Transverse colon (tissue), 4 donors: Measurements from ENCODE around the gene C9orf78. TPM values are rescaled to one million over a fixed set of nuclear protein-coding genes. Genes with fewer than 3 reads are reported as not detected.

ENCODE experiments used
- DNase-seq: peaks from one replicate; pipeline ENCODE4 v3.0.0-alpha.2; 2019
- H3K27ac ChIP-seq, 4 donors: fragments of 200-600 bp; sonication (generic); 2 replicates each; pipeline ENCODE4 v1.5.1; 2016 to 2018; ENCODE audit warnings: inconsistent platforms in 4 of 4
- H3K27me3 ChIP-seq: fragments of 200-600 bp; sonication (generic); 2 replicates; pipeline ENCODE4 v1.5.1; 2017; ENCODE audit warnings: inconsistent platforms
- H3K36me3 ChIP-seq, 4 donors: fragments of 200-600 bp; sonication (generic); 2 replicates each; pipeline ENCODE4 v1.5.1; 2017 to 2019; ENCODE audit warnings: inconsistent platforms in 4 of 4
- H3K4me1 ChIP-seq, 4 donors: fragments of 200-600 bp; sonication (generic); 2 replicates each; pipeline ENCODE4 v1.5.1; 2017 to 2020; ENCODE audit warnings: inconsistent platforms in 4 of 4
- H3K4me3 ChIP-seq, 4 donors: fragments of 200-600 bp; sonication (generic); 1 replicate in 1 of 4; 2 replicates in 3 of 4; pipeline versions ENCODE4 v1.5.1 to v1.6.1; 2017 to 2019; ENCODE audit warnings: inconsistent platforms in 4 of 4
- H3K9me3 ChIP-seq, 2 donors: fragments of 200-600 bp; sonication (generic); 2 replicates each; pipeline ENCODE4 v1.5.1; 2017 to 2019; ENCODE audit warnings: inconsistent platforms in 2 of 2
- EP300 ChIP-seq: sonication (generic); formaldehyde crosslinking; IDR thresholded peaks from one replicate; pipeline ENCODE4 v1.6.1; 2017; ENCODE audit warnings: antibody characterized with exemption, low read depth
- POLR2A ChIP-seq: fragments of 450-650 bp; IDR thresholded peaks from one replicate; pipeline ENCODE4 v1.6.1; 2016; ENCODE audit warnings: antibody characterized with exemption, mild to moderate bottlenecking, moderate library complexity
- POLR2AphosphoS5 ChIP-seq, 3 donors: sonication (generic); formaldehyde crosslinking; IDR thresholded peaks; one replicate each; pipeline ENCODE4 v1.6.1; 2016; ENCODE audit warnings: antibody characterized with exemption in 3 of 3
- WGBS, 2 donors: methylation state at CpG; one replicate each; pipeline ENCODE4 v1.1.5; 2018; ENCODE audit warnings: low coverage in 1 of 2; 5-methylcytosine and 5-hydroxymethylcytosine counted together
- in situ Hi-C, 4 donors: fragments of 200-750 bp; cut with MboI; loops; one replicate each; pipeline versions ENCODE4 v1.15.0 to v1.15.1; 2017; ENCODE audit warnings: low sequenced_read_pairs in 3 of 4, low pct_ligation_motif_present in 1 of 4, low pct_unique_long_range_greater_than_20kb in 1 of 4
- intact Hi-C: fragments of 100-400 bp; cut with DNase I; formaldehyde crosslinking; loops from one replicate; pipeline ENCODE4 v1.15.1; 2023; ENCODE audit warnings: low total_unique reads
- total RNA-seq, 4 donors: library from RNA; depleted of rRNA; stranded (reverse); fragments of >200 nt; gene quantifications; one replicate each; pipeline ENCODE4 v1.1.0, GENCODE V29; 2016
- TF ChIP-seq, protein P1 (sequence below), 5 experiments: fragments of 200-600 bp in 3 of 5; fragments of 450-650 bp in 2 of 5; sonication (generic) in 3 of 5; IDR thresholded peaks; 1 replicate in 2 of 5; 2 replicates in 3 of 5; pipeline ENCODE4 v1.5.1; 2016 to 2017; ENCODE audit warnings: antibody characterized with exemption in 5 of 5, inconsistent platforms in 3 of 5, mild to moderate bottlenecking in 2 of 5, moderate library complexity in 1 of 5

The C9orf78 gene
- total RNA-seq, 4 donors from 2014 or later: 43.6 to 263 (median 47.7) TPM

- TF ChIP-seq EP300: no peak
- no peak for TF ChIP-seq POLR2AphosphoS5 (IDR thresholded peaks at IDR 0.05)
- TF ChIP-seq, protein P1, sequence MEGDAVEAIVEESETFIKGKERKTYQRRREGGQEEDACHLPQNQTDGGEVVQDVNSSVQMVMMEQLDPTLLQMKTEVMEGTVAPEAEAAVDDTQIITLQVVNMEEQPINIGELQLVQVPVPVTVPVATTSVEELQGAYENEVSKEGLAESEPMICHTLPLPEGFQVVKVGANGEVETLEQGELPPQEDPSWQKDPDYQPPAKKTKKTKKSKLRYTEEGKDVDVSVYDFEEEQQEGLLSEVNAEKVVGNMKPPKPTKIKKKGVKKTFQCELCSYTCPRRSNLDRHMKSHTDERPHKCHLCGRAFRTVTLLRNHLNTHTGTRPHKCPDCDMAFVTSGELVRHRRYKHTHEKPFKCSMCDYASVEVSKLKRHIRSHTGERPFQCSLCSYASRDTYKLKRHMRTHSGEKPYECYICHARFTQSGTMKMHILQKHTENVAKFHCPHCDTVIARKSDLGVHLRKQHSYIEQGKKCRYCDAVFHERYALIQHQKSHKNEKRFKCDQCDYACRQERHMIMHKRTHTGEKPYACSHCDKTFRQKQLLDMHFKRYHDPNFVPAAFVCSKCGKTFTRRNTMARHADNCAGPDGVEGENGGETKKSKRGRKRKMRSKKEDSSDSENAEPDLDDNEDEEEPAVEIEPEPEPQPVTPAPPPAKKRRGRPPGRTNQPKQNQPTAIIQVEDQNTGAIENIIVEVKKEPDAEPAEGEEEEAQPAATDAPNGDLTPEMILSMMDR (IDR thresholded peaks at IDR 0.05): no peak
- TF ChIP-seq POLR2A: no peak
- Histone ChIP-seq H3K27me3 (no peaks in the 10 kb centered on the region), H3K36me3 (peaks cover 0 to 12% (median 4%) of the 10 kb centered on the region in 4 donors), H3K4me3 (no peak overlapping the region), H3K9me3 (no peaks in the 10 kb centered on the region), H3K27ac (peak overlapping the region in 1 of 4 donors; percentile 5), H3K4me1 (no peaks in the 10 kb centered on the region)
- in situ Hi-C loops: no loop called here
- 0 to 86% methylated on average over 1 to 13 of the region's 17 CpGs for WGBS, 2 donors
- intact Hi-C loops: no loop called here
- no peak for DNase-seq
These were observed 31.5 kb upstream of the C9orf78 start for GRCh38 chr9:129866394-129867135.

GRCh38 chr9:129865668-129866320 is 30.7 kb upstream of the C9orf78 start:
- TF ChIP-seq POLR2A: no peak
- no peak for TF ChIP-seq POLR2AphosphoS5 (IDR thresholded peaks at IDR 0.05)
- in situ Hi-C loops: no loop called here
- no peaks in the 10 kb centered on the region for H3K27me3 ChIP-seq
- no peaks in the 10 kb centered on the region for H3K9me3 ChIP-seq
- peaks cover 0 to 18% (median 6%) of the 10 kb centered on the region in 4 donors for H3K36me3 ChIP-seq
- no peak for DNase-seq
- H3K4me3 ChIP-seq: no peak overlapping the region
- 54 to 73% methylated on average over 2 to 13 of the region's 14 CpGs for WGBS, 2 donors
- intact Hi-C loops: no loop called here
- H3K4me1 ChIP-seq: no peaks in the 10 kb centered on the region
- H3K27ac ChIP-seq: no peak overlapping the region

DNA sequence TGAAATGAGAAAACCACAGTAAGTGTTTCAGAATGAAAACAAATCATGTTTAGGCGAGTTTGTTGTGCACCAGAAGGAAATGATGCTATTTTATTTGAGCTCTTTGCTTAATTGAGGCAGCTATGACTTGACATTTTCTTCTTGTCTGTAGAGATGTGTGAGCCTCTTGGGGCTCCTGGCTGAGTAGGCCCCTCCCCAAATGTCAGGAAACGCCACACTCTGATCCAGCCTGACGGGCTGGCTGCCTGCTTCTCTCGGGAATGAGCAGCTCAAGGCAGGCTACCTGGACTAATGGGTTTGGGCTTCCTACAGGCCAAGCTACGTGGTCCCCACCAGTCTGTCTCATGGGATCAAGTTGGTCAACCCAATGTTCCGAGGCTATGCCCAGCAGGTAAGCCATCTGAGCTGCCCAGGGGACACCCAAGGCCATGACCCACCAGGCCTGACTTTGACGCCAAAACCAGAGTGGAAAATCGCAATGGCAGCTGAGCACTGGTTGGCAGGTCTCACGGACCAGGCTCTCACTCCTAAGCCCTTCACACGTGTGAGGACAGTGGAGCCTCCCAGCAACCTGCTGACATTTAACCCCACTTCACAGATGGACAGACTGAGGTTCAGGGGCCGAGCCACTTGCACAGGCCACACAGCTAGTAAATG is 30.0 kb upstream of the C9orf78 start:
- Histone ChIP-seq H3K9me3 (no peaks in the 10 kb centered on the region), H3K36me3 (peaks cover 0 to 22% (median 6%) of the 10 kb centered on the region in 4 donors), H3K4me1 (no peaks in the 10 kb centered on the region), H3K27ac (no peak overlapping the region), H3K4me3 (no peak overlapping the region), H3K27me3 (no peaks in the 10 kb centered on the region)
- TF ChIP-seq POLR2A: no peak
- TF ChIP-seq POLR2AphosphoS5 (IDR thresholded peaks at IDR 0.05): no peak
- TF ChIP-seq, protein P1 (IDR thresholded peaks at IDR 0.05): no peak
- TF ChIP-seq EP300: no peak
- in situ Hi-C loops (no loop called here), intact Hi-C loops (no loop called here)
- DNase-seq: no peak
- 0 to 63% methylated on average over 1 to 11 of the region's 11 CpGs for WGBS, 2 donors

DNA sequence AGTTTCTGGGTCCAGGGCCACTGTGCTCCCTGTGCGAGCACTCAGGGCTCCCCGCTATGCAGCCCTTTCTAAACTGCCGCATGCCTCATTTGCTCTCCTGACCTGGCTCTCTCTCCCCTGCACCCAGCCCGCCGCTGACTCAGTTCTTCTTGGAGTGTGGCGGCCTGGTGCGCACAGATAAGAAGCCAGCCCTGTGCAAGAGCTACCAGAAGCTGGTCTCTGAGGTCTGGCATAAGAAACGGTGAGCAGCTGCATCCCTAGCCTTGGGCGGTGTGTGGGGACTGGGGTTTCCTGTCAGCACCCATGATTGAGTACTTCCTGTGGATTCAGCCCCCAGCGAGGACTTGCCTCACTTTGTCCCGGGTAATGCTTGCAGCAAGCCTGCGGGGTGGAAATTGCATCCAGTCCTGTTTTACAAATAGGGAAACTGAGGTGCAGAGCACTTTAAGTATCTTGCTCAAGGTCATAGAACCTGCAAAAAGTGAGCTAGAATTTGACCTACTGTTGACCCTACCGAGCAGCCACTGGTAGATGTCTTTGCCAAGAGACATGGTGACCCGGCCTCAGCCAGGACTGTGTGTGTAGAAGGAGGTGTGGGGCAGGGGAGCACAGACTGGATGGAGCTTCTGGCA is 28.1 kb upstream of the C9orf78 start:
- no peaks in the 10 kb centered on the region for H3K9me3 ChIP-seq
- in situ Hi-C loops (no loop called here), intact Hi-C loops (no loop called here)
- H3K36me3 ChIP-seq: peaks cover 0 to 22% (median 6%) of the 10 kb centered on the region in 4 donors
- peak; percentile 53 for DNase-seq
- WGBS, 2 donors: 75 to 100% methylated on average over 2 to 13 of the region's 14 CpGs
- TF ChIP-seq, protein P1 (IDR thresholded peaks at IDR 0.05): no peak
- TF ChIP-seq POLR2A (no peak), POLR2AphosphoS5 (IDR thresholded peaks at IDR 0.05) (no peak), EP300 (no peak)
- no peak overlapping the region for H3K4me3 ChIP-seq
- H3K4me1 ChIP-seq: no peaks in the 10 kb centered on the region
- H3K27me3 ChIP-seq: no peaks in the 10 kb centered on the region
- no peak overlapping the region for H3K27ac ChIP-seq
